Panc1 (cell line): Measurements from ENCODE around the gene GRIK4.

Source experiments
- CTCF ChIP-seq: fragments of 450-650 bp; IDR thresholded peaks from 2 replicates; pipeline ENCODE4 v1.5.1; 2017; ENCODE audit warnings: mild to moderate bottlenecking
- POLR2AphosphoS5 ChIP-seq: IDR thresholded peaks from 2 replicates; pipeline ENCODE4 v1.6.1; 2012; ENCODE audit warnings: mild to moderate bottlenecking, low read depth, low read length, moderate library complexity
- REST ChIP-seq, 2 experiments: IDR thresholded peaks; 2 replicates each; pipeline ENCODE4 v1.6.1; 2011 to 2012; ENCODE audit warnings: low read depth in 2 of 2, control low read depth in 1 of 2, low read length in 1 of 2, mild to moderate bottlenecking in 1 of 2, moderate library complexity in 1 of 2; ENCODE audit not compliant: insufficient read depth in 1 of 2
- SIN3A ChIP-seq: IDR thresholded peaks from 2 replicates; pipeline ENCODE4 v1.6.1; 2012; ENCODE audit warnings: low read depth, mild to moderate bottlenecking, low read length, moderate library complexity, borderline replicate concordance; ENCODE audit not compliant: insufficient read depth
- TCF7L2 ChIP-seq: IDR thresholded peaks from 2 replicates; pipeline ENCODE4 v1.6.1; 2011; ENCODE audit warnings: mild to moderate bottlenecking, low read depth, low read length, inconsistent platforms

- no peak for TF ChIP-seq CTCF
- no peak for TF ChIP-seq REST (IDR thresholded peaks at IDR 0.05; ENCODE audit: insufficient read depth in 1 of 2, low read depth in 2 of 2, low read length in 1 of 2)
- no peak for TF ChIP-seq POLR2AphosphoS5
- TF ChIP-seq SIN3A = no peak
- no peak for TF ChIP-seq TCF7L2
Observed at GRCh38 chr11:120853435-120853834, 341.9 kb downstream of the GRIK4 start.
